WTC11 (cell line): Measurements from ENCODE around the gene LARGE1.

Experiments
- CREM ChIP-seq: sonication (generic); formaldehyde crosslinking; IDR thresholded peaks from 2 replicates; pipeline ENCODE4 v1.8.1; 2022; ENCODE audit warnings: mild to moderate bottlenecking, missing genetic modification reagents, moderate library complexity
- NR1H2 ChIP-seq: sonication (generic); formaldehyde crosslinking; IDR thresholded peaks from 2 replicates; pipeline ENCODE4 v1.9.0; 2021; ENCODE audit warnings: mild to moderate bottlenecking, moderate library complexity, missing genetic modification reagents
- PRRX2 ChIP-seq: fragments of 250-450 bp; sonication (Bioruptor Pico); IDR thresholded peaks from 2 replicates; pipeline ENCODE4 v1.8.0; 2021; ENCODE audit warnings: mild to moderate bottlenecking
- RELA ChIP-seq: sonication (generic); formaldehyde crosslinking; IDR thresholded peaks from 2 replicates; pipeline ENCODE4 v1.8.1; 2022; ENCODE audit warnings: missing genetic modification reagents, mild to moderate bottlenecking, borderline replicate concordance
- SP1 ChIP-seq: sonication (generic); formaldehyde crosslinking; conservative IDR thresholded peaks from 2 replicates; pipeline ENCODE4 v1.8.1; 2022; ENCODE audit warnings: missing genetic modification reagents
- TEAD4 ChIP-seq: sonication (generic); formaldehyde crosslinking; IDR thresholded peaks from 2 replicates; pipeline ENCODE4 v1.8.0; 2022; ENCODE audit warnings: mild to moderate bottlenecking, missing genetic modification reagents
- ZNF263 ChIP-seq: sonication (generic); formaldehyde crosslinking; IDR thresholded peaks from 2 replicates; pipeline ENCODE4 v1.8.1; 2022; ENCODE audit warnings: low read depth, mild to moderate bottlenecking, moderate library complexity, missing genetic modification reagents
- TF ChIP-seq, protein P1 (sequence below): fragments of 200-600 bp; IDR thresholded peaks from 2 replicates; pipeline ENCODE4 v1.8.0; 2022; ENCODE audit warnings: antibody characterized with exemption
- TF ChIP-seq, protein P2 (sequence below): sonication (generic); formaldehyde crosslinking; IDR thresholded peaks from 2 replicates; pipeline ENCODE4 v1.8.1; 2023; ENCODE audit warnings: mild to moderate bottlenecking, moderate library complexity, missing genetic modification reagents
- TF ChIP-seq, protein P3 (sequence below): sonication (generic); formaldehyde crosslinking; IDR thresholded peaks from 2 replicates; pipeline ENCODE4 v1.8.1; 2023; ENCODE audit warnings: mild to moderate bottlenecking, missing genetic modification reagents, borderline replicate concordance
- TF ChIP-seq, protein P4 (sequence below): sonication (generic); formaldehyde crosslinking; IDR thresholded peaks from 2 replicates; pipeline ENCODE4 v1.8.0; 2022; ENCODE audit warnings: mild to moderate bottlenecking, missing genetic modification reagents
- TF ChIP-seq, protein P5 (sequence below): sonication (generic); formaldehyde crosslinking; IDR thresholded peaks from 2 replicates; pipeline ENCODE4 v1.8.0; 2022; ENCODE audit warnings: mild to moderate bottlenecking, missing genetic modification reagents
- TF ChIP-seq, protein P6 (sequence below): sonication (generic); formaldehyde crosslinking; IDR thresholded peaks from 2 replicates; pipeline ENCODE4 v1.8.1; 2023; ENCODE audit warnings: mild to moderate bottlenecking, missing genetic modification reagents, moderate library complexity
- TF ChIP-seq, protein P7 (sequence below): fragments of 250-450 bp; sonication (Bioruptor Pico); IDR thresholded peaks from 2 replicates; pipeline ENCODE4 v1.8.0; 2021; ENCODE audit warnings: mild to moderate bottlenecking

DNA sequence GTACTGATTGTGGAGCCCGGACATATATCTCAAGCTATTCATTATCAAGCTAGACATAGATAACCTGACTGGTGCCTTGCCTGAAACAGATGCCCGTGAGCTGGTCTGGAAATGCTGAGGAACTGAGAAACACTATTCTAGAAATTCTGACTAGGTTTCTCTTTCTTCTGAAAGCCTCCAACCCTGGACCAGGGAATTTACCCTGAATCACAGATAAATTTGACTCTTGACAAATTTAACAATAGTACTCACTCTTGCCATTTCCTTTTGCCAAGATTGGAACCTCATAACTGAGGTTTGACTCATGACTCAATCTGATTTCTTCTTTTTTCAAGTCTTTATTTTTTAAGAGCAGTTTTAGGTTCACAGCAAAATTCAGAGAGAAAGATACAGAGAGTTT is 672.5 kb downstream of the LARGE1 start:
- TF ChIP-seq, protein P1, sequence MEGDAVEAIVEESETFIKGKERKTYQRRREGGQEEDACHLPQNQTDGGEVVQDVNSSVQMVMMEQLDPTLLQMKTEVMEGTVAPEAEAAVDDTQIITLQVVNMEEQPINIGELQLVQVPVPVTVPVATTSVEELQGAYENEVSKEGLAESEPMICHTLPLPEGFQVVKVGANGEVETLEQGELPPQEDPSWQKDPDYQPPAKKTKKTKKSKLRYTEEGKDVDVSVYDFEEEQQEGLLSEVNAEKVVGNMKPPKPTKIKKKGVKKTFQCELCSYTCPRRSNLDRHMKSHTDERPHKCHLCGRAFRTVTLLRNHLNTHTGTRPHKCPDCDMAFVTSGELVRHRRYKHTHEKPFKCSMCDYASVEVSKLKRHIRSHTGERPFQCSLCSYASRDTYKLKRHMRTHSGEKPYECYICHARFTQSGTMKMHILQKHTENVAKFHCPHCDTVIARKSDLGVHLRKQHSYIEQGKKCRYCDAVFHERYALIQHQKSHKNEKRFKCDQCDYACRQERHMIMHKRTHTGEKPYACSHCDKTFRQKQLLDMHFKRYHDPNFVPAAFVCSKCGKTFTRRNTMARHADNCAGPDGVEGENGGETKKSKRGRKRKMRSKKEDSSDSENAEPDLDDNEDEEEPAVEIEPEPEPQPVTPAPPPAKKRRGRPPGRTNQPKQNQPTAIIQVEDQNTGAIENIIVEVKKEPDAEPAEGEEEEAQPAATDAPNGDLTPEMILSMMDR, result no peak
- TF ChIP-seq, protein P2, sequence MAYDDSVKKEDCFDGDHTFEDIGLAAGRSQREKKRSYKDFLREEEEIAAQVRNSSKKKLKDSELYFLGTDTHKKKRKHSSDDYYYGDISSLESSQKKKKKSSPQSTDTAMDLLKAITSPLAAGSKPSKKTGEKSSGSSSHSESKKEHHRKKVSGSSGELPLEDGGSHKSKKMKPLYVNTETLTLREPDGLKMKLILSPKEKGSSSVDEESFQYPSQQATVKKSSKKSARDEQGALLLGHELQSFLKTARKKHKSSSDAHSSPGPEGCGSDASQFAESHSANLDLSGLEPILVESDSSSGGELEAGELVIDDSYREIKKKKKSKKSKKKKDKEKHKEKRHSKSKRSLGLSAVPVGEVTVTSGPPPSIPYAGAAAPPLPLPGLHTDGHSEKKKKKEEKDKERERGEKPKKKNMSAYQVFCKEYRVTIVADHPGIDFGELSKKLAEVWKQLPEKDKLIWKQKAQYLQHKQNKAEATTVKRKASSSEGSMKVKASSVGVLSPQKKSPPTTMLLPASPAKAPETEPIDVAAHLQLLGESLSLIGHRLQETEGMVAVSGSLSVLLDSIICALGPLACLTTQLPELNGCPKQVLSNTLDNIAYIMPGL, result no peak
- TF ChIP-seq PRRX2 (CRISPR knock-in tag), result no peak
- no peak for TF ChIP-seq NR1H2 (CRISPR knock-in tag)
- TF ChIP-seq, protein P3, sequence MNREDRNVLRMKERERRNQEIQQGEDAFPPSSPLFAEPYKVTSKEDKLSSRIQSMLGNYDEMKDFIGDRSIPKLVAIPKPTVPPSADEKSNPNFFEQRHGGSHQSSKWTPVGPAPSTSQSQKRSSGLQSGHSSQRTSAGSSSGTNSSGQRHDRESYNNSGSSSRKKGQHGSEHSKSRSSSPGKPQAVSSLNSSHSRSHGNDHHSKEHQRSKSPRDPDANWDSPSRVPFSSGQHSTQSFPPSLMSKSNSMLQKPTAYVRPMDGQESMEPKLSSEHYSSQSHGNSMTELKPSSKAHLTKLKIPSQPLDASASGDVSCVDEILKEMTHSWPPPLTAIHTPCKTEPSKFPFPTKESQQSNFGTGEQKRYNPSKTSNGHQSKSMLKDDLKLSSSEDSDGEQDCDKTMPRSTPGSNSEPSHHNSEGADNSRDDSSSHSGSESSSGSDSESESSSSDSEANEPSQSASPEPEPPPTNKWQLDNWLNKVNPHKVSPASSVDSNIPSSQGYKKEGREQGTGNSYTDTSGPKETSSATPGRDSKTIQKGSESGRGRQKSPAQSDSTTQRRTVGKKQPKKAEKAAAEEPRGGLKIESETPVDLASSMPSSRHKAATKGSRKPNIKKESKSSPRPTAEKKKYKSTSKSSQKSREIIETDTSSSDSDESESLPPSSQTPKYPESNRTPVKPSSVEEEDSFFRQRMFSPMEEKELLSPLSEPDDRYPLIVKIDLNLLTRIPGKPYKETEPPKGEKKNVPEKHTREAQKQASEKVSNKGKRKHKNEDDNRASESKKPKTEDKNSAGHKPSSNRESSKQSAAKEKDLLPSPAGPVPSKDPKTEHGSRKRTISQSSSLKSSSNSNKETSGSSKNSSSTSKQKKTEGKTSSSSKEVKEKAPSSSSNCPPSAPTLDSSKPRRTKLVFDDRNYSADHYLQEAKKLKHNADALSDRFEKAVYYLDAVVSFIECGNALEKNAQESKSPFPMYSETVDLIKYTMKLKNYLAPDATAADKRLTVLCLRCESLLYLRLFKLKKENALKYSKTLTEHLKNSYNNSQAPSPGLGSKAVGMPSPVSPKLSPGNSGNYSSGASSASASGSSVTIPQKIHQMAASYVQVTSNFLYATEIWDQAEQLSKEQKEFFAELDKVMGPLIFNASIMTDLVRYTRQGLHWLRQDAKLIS, result no peak
- TF ChIP-seq SP1, result no peak
- TF ChIP-seq, protein P4, sequence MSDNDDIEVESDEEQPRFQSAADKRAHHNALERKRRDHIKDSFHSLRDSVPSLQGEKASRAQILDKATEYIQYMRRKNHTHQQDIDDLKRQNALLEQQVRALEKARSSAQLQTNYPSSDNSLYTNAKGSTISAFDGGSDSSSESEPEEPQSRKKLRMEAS (CRISPR knock-in tag), result no peak
- TF ChIP-seq ZNF263, result no peak
- no peak for TF ChIP-seq TEAD4 (CRISPR knock-in tag)
- TF ChIP-seq, protein P5, sequence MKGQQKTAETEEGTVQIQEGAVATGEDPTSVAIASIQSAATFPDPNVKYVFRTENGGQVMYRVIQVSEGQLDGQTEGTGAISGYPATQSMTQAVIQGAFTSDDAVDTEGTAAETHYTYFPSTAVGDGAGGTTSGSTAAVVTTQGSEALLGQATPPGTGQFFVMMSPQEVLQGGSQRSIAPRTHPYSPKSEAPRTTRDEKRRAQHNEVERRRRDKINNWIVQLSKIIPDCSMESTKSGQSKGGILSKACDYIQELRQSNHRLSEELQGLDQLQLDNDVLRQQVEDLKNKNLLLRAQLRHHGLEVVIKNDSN (CRISPR knock-in tag), result no peak
- TF ChIP-seq RELA (CRISPR knock-in tag), result no peak
- TF ChIP-seq, protein P6, sequence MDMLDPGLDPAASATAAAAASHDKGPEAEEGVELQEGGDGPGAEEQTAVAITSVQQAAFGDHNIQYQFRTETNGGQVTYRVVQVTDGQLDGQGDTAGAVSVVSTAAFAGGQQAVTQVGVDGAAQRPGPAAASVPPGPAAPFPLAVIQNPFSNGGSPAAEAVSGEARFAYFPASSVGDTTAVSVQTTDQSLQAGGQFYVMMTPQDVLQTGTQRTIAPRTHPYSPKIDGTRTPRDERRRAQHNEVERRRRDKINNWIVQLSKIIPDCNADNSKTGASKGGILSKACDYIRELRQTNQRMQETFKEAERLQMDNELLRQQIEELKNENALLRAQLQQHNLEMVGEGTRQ (CRISPR knock-in tag), result no peak
- TF ChIP-seq, protein P7, sequence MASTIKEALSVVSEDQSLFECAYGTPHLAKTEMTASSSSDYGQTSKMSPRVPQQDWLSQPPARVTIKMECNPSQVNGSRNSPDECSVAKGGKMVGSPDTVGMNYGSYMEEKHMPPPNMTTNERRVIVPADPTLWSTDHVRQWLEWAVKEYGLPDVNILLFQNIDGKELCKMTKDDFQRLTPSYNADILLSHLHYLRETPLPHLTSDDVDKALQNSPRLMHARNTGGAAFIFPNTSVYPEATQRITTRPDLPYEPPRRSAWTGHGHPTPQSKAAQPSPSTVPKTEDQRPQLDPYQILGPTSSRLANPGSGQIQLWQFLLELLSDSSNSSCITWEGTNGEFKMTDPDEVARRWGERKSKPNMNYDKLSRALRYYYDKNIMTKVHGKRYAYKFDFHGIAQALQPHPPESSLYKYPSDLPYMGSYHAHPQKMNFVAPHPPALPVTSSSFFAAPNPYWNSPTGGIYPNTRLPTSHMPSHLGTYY, result no peak
- no peak for TF ChIP-seq CREM (CRISPR knock-in tag)
